ENCODE results near the gene RLIM. TPM values are rescaled to one million over a fixed set of nuclear protein-coding genes. Genes with fewer than 3 reads are reported as not detected.
"Not testable (repeated sequence)": the region's sequence is repeated elsewhere in the genome, so short reads cannot be mapped to it uniquely, and the experiment has no call there.

The RLIM gene
- total RNA-seq (ENCODE audit: low replicate concordance): 40.3 and 42.3 TPM in 2 replicates
- long read RNA-seq, full-length matches to known transcripts: 45 of 54 reads
- long read RNA-seq, partial matches to known transcripts: 1 of 54 reads
- long read RNA-seq, other reads (novel, unspliced or antisense): 8 of 54 reads

GRCh38 chrX:74614093-74614909 is at the start of gene RLIM:
Gene RLIM, minus strand, starts transcription at chrX:74614624. Its CDS starts 18,647 bp downstream, at chrX:74595977.
- Mint-ChIP-seq H3K27me3 (no peaks in the 10 kb centered on the region), H3K4me1 (ENCODE audit: unreplicated experiment) (peaks cover 4% of the 10 kb centered on the region), H3K4me3 (peak within 1 kb of the TSS; percentile 98), H3K9me3 (no peaks in the 10 kb centered on the region), H3K36me3 (peaks cover 5% of the 10 kb centered on the region), H3K27ac (peak within 1 kb of the TSS; percentile 99)
- DNase-seq (ENCODE audit: extremely low spot score, unreplicated experiment): peak; percentile 92
- TF ChIP-seq CTCF (conservative IDR thresholded peaks at IDR 0.05): no peak

DNA sequence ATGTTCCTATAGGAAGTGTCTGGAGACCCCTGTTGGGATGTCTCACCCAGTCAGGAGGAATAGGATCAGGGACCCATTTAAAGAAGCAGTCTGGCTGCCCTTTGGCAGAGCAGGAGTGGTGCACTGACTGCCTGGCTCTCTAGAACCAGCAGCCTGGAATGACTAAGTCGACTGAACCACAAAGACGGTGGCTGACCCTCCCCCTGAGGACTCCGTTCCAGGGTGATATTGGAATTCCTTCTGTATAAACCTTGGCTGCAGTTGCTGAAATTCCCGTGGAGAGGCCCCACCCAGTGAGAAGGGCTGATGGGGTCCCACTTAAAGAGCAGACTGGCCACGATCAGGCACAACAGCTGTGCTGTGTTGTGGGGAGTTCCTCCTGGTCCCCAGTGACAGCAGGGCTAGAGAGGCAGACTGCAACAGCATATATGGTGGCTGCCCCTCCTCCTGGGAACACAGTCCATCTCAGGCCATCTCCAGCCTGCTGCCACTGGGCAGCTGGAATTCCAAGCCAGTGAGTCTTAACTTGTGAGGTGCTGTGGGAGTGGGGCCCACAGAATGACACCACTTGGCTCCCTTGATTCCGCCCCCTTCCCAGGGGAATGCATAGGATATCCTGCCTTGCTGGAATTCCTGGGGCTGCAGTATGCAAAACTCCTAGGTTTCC is 41.8 kb upstream of the RLIM start:
- DNase-seq (ENCODE audit: extremely low spot score, unreplicated experiment): no peak
- H3K27ac Mint-ChIP-seq: no peak overlapping the region
- H3K9me3 Mint-ChIP-seq: peaks cover 4% of the 10 kb centered on the region
- no peaks in the 10 kb centered on the region for H3K4me1 Mint-ChIP-seq (ENCODE audit: unreplicated experiment)
- H3K36me3 Mint-ChIP-seq: no peaks in the 10 kb centered on the region
- H3K4me3 Mint-ChIP-seq: no peak overlapping the region
- TF ChIP-seq CTCF (conservative IDR thresholded peaks at IDR 0.05): no peak
- H3K27me3 Mint-ChIP-seq: no peaks in the 10 kb centered on the region

DNA sequence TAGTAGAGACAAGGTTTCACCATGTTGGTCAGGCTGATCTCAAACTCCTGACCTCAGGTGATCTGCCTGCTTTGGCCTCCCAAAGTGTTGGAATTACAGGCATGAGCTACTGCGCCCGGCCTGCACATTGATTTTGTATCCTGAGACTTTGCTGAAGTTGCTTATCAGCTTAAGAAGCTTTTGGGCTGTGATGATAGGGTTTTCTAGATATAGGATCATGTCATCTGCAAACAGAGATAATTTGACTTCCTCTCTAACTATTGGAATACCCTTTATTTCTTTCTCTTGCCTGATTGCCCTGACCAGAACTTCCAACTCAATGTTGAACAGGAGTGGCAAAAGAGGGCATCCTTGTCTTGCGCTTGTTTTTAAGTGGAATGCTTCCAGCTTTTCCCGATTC is 40.5 kb upstream of the RLIM start:
- H3K27ac Mint-ChIP-seq; H3K4me1 Mint-ChIP-seq (ENCODE audit: unreplicated experiment); H3K4me3 Mint-ChIP-seq; DNase-seq (ENCODE audit: extremely low spot score, unreplicated experiment); H3K27me3 Mint-ChIP-seq; H3K9me3 Mint-ChIP-seq; H3K36me3 Mint-ChIP-seq: not testable (repeated sequence)

GRCh38 chrX:74636749-74637314 is 22.4 kb upstream of the RLIM start:
- no peak overlapping the region for H3K27ac Mint-ChIP-seq
- no peak for DNase-seq (ENCODE audit: extremely low spot score, unreplicated experiment)
- no peaks in the 10 kb centered on the region for H3K4me1 Mint-ChIP-seq (ENCODE audit: unreplicated experiment)
- H3K9me3 Mint-ChIP-seq: no peaks in the 10 kb centered on the region
- H3K27me3 Mint-ChIP-seq: no peaks in the 10 kb centered on the region
- no peak for TF ChIP-seq CTCF (conservative IDR thresholded peaks at IDR 0.05)
- no peaks in the 10 kb centered on the region for H3K36me3 Mint-ChIP-seq
- no peak overlapping the region for H3K4me3 Mint-ChIP-seq

DNA sequence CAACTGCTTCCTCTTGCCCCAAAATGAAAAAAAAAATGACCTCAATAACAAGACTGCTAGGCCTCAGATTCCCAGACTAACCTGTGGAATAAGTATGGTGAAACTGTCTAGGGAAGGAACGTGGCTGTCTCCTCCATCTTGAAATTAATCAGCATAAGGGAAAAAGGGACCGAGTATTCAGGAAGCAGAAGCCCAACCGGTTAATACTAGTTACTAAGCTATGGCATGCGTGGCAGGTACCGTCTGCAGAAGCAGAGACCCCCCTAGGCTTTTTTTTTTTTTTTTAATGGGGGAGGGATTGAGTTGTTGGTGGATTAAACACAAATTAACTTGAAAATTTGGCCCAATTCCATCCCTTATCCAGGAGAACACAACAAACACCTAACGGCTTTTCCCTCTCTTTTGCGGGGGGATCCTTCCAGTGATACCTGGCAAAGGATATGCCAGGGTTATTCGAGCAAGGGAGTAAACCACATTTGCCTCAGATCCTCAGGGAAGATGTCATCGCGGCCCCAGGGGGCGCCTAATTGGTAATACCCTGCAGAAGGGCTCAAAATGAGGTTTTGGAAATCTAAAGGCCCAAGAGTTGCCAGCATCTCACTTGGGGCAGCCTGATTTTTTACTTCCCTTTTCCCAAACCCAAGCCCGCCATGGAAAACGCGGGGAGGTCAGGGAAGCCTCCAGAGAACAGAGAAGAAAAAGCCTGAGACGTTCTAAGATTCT is 893 bp downstream of the RLIM start:
- Mint-ChIP-seq H3K9me3 (no peaks in the 10 kb centered on the region), H3K4me1 (ENCODE audit: unreplicated experiment) (peaks cover 4% of the 10 kb centered on the region), H3K4me3 (peak overlapping the region; percentile 98), H3K36me3 (peaks cover 8% of the 10 kb centered on the region), H3K27me3 (no peaks in the 10 kb centered on the region), H3K27ac (peak overlapping the region; percentile 99)
- no peak for TF ChIP-seq CTCF (conservative IDR thresholded peaks at IDR 0.05)
- DNase-seq (ENCODE audit: extremely low spot score, unreplicated experiment): no peak
